GM23248 (cell line): ENCODE data around the gene BPHL.

Experiments used
- EZH2 ChIP-seq: fragments of 200-600 bp; sonication (generic); IDR thresholded peaks from 2 replicates; pipeline ENCODE4 v1.6.1; 2018; ENCODE audit warnings: antibody characterized with exemption, mild to moderate bottlenecking; ENCODE audit not compliant: insufficient read depth, poor library complexity, severe bottlenecking
- EZH2phosphoT487 ChIP-seq: fragments of 200-600 bp; sonication (generic); IDR thresholded peaks from 2 replicates; pipeline ENCODE4 v1.6.1; 2018; ENCODE audit warnings: antibody characterized with exemption, moderate library complexity, mild to moderate bottlenecking, low read depth; ENCODE audit not compliant: insufficient read depth

DNA sequence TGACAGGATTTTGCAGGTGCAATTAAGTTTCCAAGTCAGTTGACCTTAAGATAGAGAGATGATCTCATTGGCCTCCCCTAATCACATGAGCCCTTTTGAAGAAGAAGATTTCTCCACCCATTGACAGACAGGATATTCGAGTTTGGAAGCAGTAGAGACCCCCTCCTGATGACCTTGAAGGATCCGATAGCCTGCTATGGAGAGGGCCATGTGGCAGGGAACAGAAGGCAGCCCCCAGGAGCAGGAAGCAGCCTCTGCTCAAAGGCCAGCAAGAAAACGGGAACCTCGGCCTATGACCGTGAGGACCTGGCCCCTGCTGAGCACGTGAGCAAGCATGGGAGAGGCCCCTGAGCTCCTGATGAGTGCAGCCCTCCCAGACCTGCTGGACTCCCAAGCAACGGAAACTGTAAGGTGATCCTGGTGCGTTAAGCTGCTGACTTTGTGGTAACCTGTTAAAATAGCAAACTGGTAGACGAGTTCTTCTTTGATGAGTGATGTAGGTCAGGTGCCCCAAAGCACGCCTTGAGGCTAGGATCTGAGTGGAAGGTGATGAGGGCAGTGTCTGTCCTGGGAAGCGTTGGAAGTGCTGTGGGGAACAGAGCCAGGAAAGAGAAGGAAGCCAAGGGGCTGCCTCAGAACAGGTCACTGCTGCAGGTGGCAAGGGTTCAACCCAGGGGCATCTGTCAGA lies 57.3 kb downstream of the BPHL start:
- TF ChIP-seq EZH2 (no peak), EZH2phosphoT487 (no peak)
